WTC11 (cell line): ENCODE data around the gene STAU1.

Source experiments
- CBFB ChIP-seq: sonication (generic); formaldehyde crosslinking; IDR thresholded peaks from 2 replicates; pipeline ENCODE4 v1.8.1; 2022; ENCODE audit warnings: mild to moderate bottlenecking, low read depth, missing genetic modification reagents
- CTCF ChIP-seq: fragments of 200-600 bp; IDR thresholded peaks from 2 replicates; pipeline ENCODE4 v1.8.0; 2022; ENCODE audit warnings: antibody characterized with exemption
- EMX1 ChIP-seq: fragments of 250-450 bp; sonication (Bioruptor Pico); IDR thresholded peaks from 2 replicates; pipeline ENCODE4 v1.8.0; 2021; ENCODE audit warnings: mild to moderate bottlenecking
- HMGXB4 ChIP-seq: sonication (generic); formaldehyde crosslinking; IDR thresholded peaks from 2 replicates; pipeline ENCODE4 v1.8.1; 2023; ENCODE audit warnings: mild to moderate bottlenecking, moderate library complexity, missing genetic modification reagents
- MAX ChIP-seq: sonication (generic); formaldehyde crosslinking; IDR thresholded peaks from 2 replicates; pipeline ENCODE4 v1.8.0; 2022; ENCODE audit warnings: mild to moderate bottlenecking, missing genetic modification reagents
- NFE2L1 ChIP-seq: sonication (generic); formaldehyde crosslinking; IDR thresholded peaks from 2 replicates; pipeline ENCODE4 v1.8.1; 2023; ENCODE audit warnings: missing genetic modification reagents
- SMAD3 ChIP-seq: sonication (generic); formaldehyde crosslinking; IDR thresholded peaks from 2 replicates; pipeline ENCODE4 v1.8.0; 2022; ENCODE audit warnings: missing genetic modification reagents, mild to moderate bottlenecking, borderline replicate concordance
- TP53 ChIP-seq: sonication (generic); formaldehyde crosslinking; IDR thresholded peaks from 2 replicates; pipeline ENCODE4 v1.8.1; 2023; ENCODE audit warnings: mild to moderate bottlenecking, missing genetic modification reagents
- USF2 ChIP-seq: sonication (generic); formaldehyde crosslinking; IDR thresholded peaks from 2 replicates; pipeline ENCODE4 v1.8.1; 2023; ENCODE audit warnings: mild to moderate bottlenecking, missing genetic modification reagents, moderate library complexity

GRCh38 chr20:49181265-49181877, 6.8 kb downstream of the STAU1 start:
- no peak for TF ChIP-seq CTCF
- no peak for TF ChIP-seq CBFB (CRISPR knock-in tag)
- TF ChIP-seq MAX (CRISPR knock-in tag) = no peak
- no peak for TF ChIP-seq USF2 (CRISPR knock-in tag)
- TF ChIP-seq HMGXB4 (CRISPR knock-in tag) = no peak
- TF ChIP-seq NFE2L1 (CRISPR knock-in tag) = no peak
- TF ChIP-seq SMAD3 (CRISPR knock-in tag) = no peak
- TF ChIP-seq EMX1 = no peak
- TF ChIP-seq TP53 (CRISPR knock-in tag) = no peak
